DND-41 (cell line): Measurements from ENCODE around the gene DRC1.

ENCODE experiments used
- CTCF ChIP-seq: IDR thresholded peaks from 2 replicates; pipeline ENCODE4 v1.5.1; 2012; ENCODE audit warnings: borderline replicate concordance, low read length, moderate library complexity, mild to moderate bottlenecking; ENCODE audit not compliant: poor library complexity, severe bottlenecking; ENCODE audit errors: extremely low read depth
- EZH2 ChIP-seq: IDR thresholded peaks from 3 replicates; pipeline ENCODE4 v1.6.1; 2012; ENCODE audit warnings: borderline replicate concordance, low read depth, mild to moderate bottlenecking, moderate library complexity, low read length, inconsistent platforms; ENCODE audit not compliant: severe bottlenecking

- TF ChIP-seq CTCF: no peak
- no peak for TF ChIP-seq EZH2
Observed at GRCh38 chr2:26449278-26450030, 47.7 kb downstream of the DRC1 start.
